Measurements from ENCODE around the gene EWSR1.

Gene EWSR1

GRCh38 chr22:29346659-29347058 is 78.6 kb downstream of the EWSR1 start:
- Histone ChIP-seq H3K36me3 (ENCODE audit: insufficient read depth) (peaks cover 2% of the 10 kb centered on the region; the same call in 1 of the 2 replicates), H3K79me2 (ENCODE audit: insufficient read depth, low read depth) (no peaks in the 10 kb centered on the region), H3K4me3 (IDR thresholded peaks at IDR 0.05; ENCODE audit: insufficient read depth, low read depth, low read length) (no peak overlapping the region), H3K27me3 (ENCODE audit: insufficient read depth, low read depth) (no peaks in the 10 kb centered on the region), H3K9ac (no peak overlapping the region), H2AFZ (ENCODE audit: low read depth) (no peak overlapping the region), H4K20me1 (ENCODE audit: insufficient read depth) (no peaks in the 10 kb centered on the region), H3K4me2 (no peak overlapping the region), H3K27ac (no peak overlapping the region), H3K4me1 (ENCODE audit: low read depth, poor library complexity, severe bottlenecking) (no peaks in the 10 kb centered on the region)
- no peak for TF ChIP-seq CTCF (conservative IDR thresholded peaks at IDR 0.05; ENCODE audit: low read depth, low read length)

- Histone ChIP-seq H3K27me3 (ENCODE audit: insufficient read depth, low read depth) (no peaks in the 10 kb centered on the region), H3K79me2 (ENCODE audit: insufficient read depth, low read depth) (no peaks in the 10 kb centered on the region), H3K4me3 (IDR thresholded peaks at IDR 0.05; ENCODE audit: insufficient read depth, low read depth, low read length) (no peak overlapping the region), H3K36me3 (ENCODE audit: insufficient read depth) (peaks cover 2% of the 10 kb centered on the region; the same call in 1 of the 2 replicates), H3K4me1 (ENCODE audit: low read depth, poor library complexity, severe bottlenecking) (no peaks in the 10 kb centered on the region), H3K9ac (no peak overlapping the region), H2AFZ (ENCODE audit: low read depth) (no peak overlapping the region), H3K4me2 (no peak overlapping the region), H4K20me1 (ENCODE audit: insufficient read depth) (no peaks in the 10 kb centered on the region), H3K27ac (no peak overlapping the region)
- no peak for TF ChIP-seq CTCF (conservative IDR thresholded peaks at IDR 0.05; ENCODE audit: low read depth, low read length)
These were observed 80.0 kb downstream of the EWSR1 start for GRCh38 chr22:29348041-29348440.

- Histone ChIP-seq H3K27me3 (ENCODE audit: insufficient read depth, low read depth) (no peaks in the 10 kb centered on the region), H3K4me2 (no peak overlapping the region), H3K79me2 (ENCODE audit: insufficient read depth, low read depth) (no peaks in the 10 kb centered on the region), H3K4me3 (IDR thresholded peaks at IDR 0.05; ENCODE audit: insufficient read depth, low read depth, low read length) (no peak overlapping the region), H3K9ac (no peak overlapping the region), H3K36me3 (ENCODE audit: insufficient read depth) (no peaks in the 10 kb centered on the region), H3K27ac (no peak overlapping the region), H3K4me1 (ENCODE audit: low read depth, poor library complexity, severe bottlenecking) (no peaks in the 10 kb centered on the region), H4K20me1 (ENCODE audit: insufficient read depth) (no peaks in the 10 kb centered on the region), H2AFZ (ENCODE audit: low read depth) (no peak overlapping the region)
- no peak for TF ChIP-seq CTCF (conservative IDR thresholded peaks at IDR 0.05; ENCODE audit: low read depth, low read length)
These were observed 80.9 kb downstream of the EWSR1 start for GRCh38 chr22:29348956-29349355.

Data from KMS-11 (cell line).